A549 (cell line): ENCODE data around the gene SHISA6. TPM values are rescaled to one million over a fixed set of nuclear protein-coding genes. Genes with fewer than 3 reads are reported as not detected.

Source experiments
- ATAC-seq, 2 experiments: fragments of 200-7000 bp in 1 of 2; fragments of >200 bp in 1 of 2; cut with Nextera tagmentation in 1 of 2; cut with Tn5 transposase in 1 of 2; 3 replicates each; pipeline versions ENCODE4 v1.8.0 to v1.9.1; 2018 to 2020; ENCODE audit warnings: mild to moderate bottlenecking in 1 of 2, moderate library complexity in 1 of 2
- CTCF ChIA-PET: fragments of 300-600 bp; sonication (Branson Sonifier 250); formaldehyde crosslinking; extraction: SDS; loops from one replicate; lab custom pipeline; 2021; ENCODE audit warnings: antibody characterized with exemption, inconsistent platforms; lab: Yijun Ruan, JAX
- POLR2A ChIA-PET: fragments of 350-600 bp; formaldehyde crosslinking; extraction: SDS; loops from one replicate; lab custom pipeline; 2021; ENCODE audit warnings: antibody characterized with exemption, inconsistent platforms; lab: Yijun Ruan, JAX
- DNase-seq, 2 experiments: peaks; one replicate each; pipeline versions ENCODE4 v3.0.0 to v3.0.0-alpha.2; 2011 to 2016; ENCODE audit warnings: low read depth in 1 of 2, low spot score in 1 of 2
- FAIRE-seq: peaks from 2 replicates; lab custom pipeline; 2011; peaks lifted over from hg19 to GRCh38; lab: Jason Lieb, UNC
- H3K27ac ChIP-seq, 2 experiments: fragments of >200 bp; sonication (Bioruptor Twin); formaldehyde crosslinking; 3 replicates each; pipeline ENCODE4 v1.5.1; 2016 to 2017
- H3K4me1 ChIP-seq: fragments of >200 bp; sonication (Bioruptor Twin); formaldehyde crosslinking; 3 replicates; pipeline ENCODE4 v1.6.1; 2016
- H3K4me2 ChIP-seq: fragments of >200 bp; sonication (Bioruptor Twin); formaldehyde crosslinking; 3 replicates; pipeline ENCODE4 v1.6.1; 2016
- H3K4me3 ChIP-seq: fragments of >200 bp; sonication (Bioruptor Twin); formaldehyde crosslinking; 3 replicates; pipeline ENCODE4 v1.5.1; 2016
- H3K9me3 ChIP-seq: fragments of >200 bp; sonication (Bioruptor Twin); formaldehyde crosslinking; 3 replicates; pipeline ENCODE4 v1.6.1; 2016
- CHD2 ChIP-seq: fragments of 150-350 bp; IDR thresholded peaks from 2 replicates; pipeline ENCODE4 v1.6.1; 2014; ENCODE audit warnings: low read length; ENCODE audit not compliant: partially characterized antibody
- E2F6 ChIP-seq: IDR thresholded peaks from 2 replicates; pipeline ENCODE4 v1.6.1; 2012; ENCODE audit warnings: low read depth, borderline replicate concordance
- EHF ChIP-seq: fragments of 250-450 bp; sonication (Bioruptor Pico); IDR thresholded peaks from 2 replicates; pipeline ENCODE4 v1.5.0; 2020; ENCODE audit warnings: mild to moderate bottlenecking
- ELK1 ChIP-seq: fragments of 150-350 bp; IDR thresholded peaks from 2 replicates; pipeline ENCODE4 v1.6.1; 2014; ENCODE audit warnings: low read depth, mild to moderate bottlenecking, low read length
- FOSB ChIP-seq: fragments of 250-450 bp; sonication (Bioruptor Pico); IDR thresholded peaks from 2 replicates; pipeline ENCODE4 v1.5.0; 2020; ENCODE audit warnings: mild to moderate bottlenecking, moderate library complexity
- GATA3 ChIP-seq: IDR thresholded peaks from 2 replicates; pipeline ENCODE4 v1.6.1; 2012; ENCODE audit warnings: borderline replicate concordance
- HDAC2 ChIP-seq: fragments of 200-600 bp; sonication (generic); IDR thresholded peaks from 2 replicates; pipeline ENCODE4 v1.6.1; 2016
- HES2 ChIP-seq: fragments of >200 bp; sonication (Bioruptor Twin); formaldehyde crosslinking; IDR thresholded peaks from 2 replicates; pipeline ENCODE4 v1.6.1; 2016
- HMGXB4 ChIP-seq: fragments of 250-450 bp; sonication (Bioruptor Pico); IDR thresholded peaks from 2 replicates; pipeline ENCODE4 v1.5.0; 2021; ENCODE audit warnings: mild to moderate bottlenecking, moderate library complexity, borderline replicate concordance
- HOXB13 ChIP-seq: fragments of 250-450 bp; sonication (Bioruptor Pico); IDR thresholded peaks from 2 replicates; pipeline ENCODE4 v1.5.0; 2020; ENCODE audit warnings: low read depth, mild to moderate bottlenecking, moderate library complexity
- MAFK ChIP-seq: fragments of 450-650 bp; IDR thresholded peaks from 2 replicates; pipeline ENCODE4 v1.6.1; 2014; ENCODE audit not compliant: partially characterized antibody
- MYC ChIP-seq: IDR thresholded peaks from 2 replicates; pipeline ENCODE4 v1.6.1; 2012; ENCODE audit warnings: mild to moderate bottlenecking, inconsistent platforms, low read length, improper control_type of control experiment, borderline replicate concordance
- PHF8 ChIP-seq: fragments of 200-600 bp; sonication (generic); IDR thresholded peaks from 2 replicates; pipeline ENCODE4 v1.6.1; 2016; ENCODE audit warnings: low read depth, mild to moderate bottlenecking, antibody characterized with exemption, moderate library complexity, borderline replicate concordance
- POLR2A ChIP-seq: IDR thresholded peaks from 2 replicates; pipeline ENCODE4 v1.6.1; 2012; ENCODE audit warnings: mild to moderate bottlenecking, low read length
- POLR2AphosphoS2 ChIP-seq: conservative IDR thresholded peaks from 2 replicates; pipeline ENCODE4 v1.6.1; 2012; ENCODE audit warnings: low read length, improper control_type of control experiment, inconsistent platforms
- RAD21 ChIP-seq, 2 experiments: fragments of >200 bp in 1 of 2; sonication (Bioruptor Twin) in 1 of 2; formaldehyde crosslinking in 1 of 2; IDR thresholded peaks in 1 of 2; conservative IDR thresholded peaks in 1 of 2; 2 replicates in 1 of 2; 3 replicates in 1 of 2; pipeline ENCODE4 v1.6.1; 2012 to 2018; ENCODE audit warnings: inconsistent platforms in 1 of 2
- RFX5 ChIP-seq: fragments of 450-650 bp; IDR thresholded peaks from 2 replicates; pipeline ENCODE4 v1.7.1; 2014; ENCODE audit warnings: antibody characterized with exemption, mild to moderate bottlenecking, moderate library complexity
- RNF2 ChIP-seq: fragments of 200-600 bp; sonication (generic); IDR thresholded peaks from 2 replicates; pipeline ENCODE4 v1.6.1; 2016; ENCODE audit warnings: low read depth, mild to moderate bottlenecking, antibody characterized with exemption, moderate library complexity, borderline replicate concordance
- SMC3 ChIP-seq: fragments of >200 bp; sonication (Bioruptor Twin); formaldehyde crosslinking; IDR thresholded peaks from 3 replicates; pipeline ENCODE4 v1.6.1; 2018; ENCODE audit warnings: inconsistent platforms
- TFCP2L1 ChIP-seq: fragments of 250-450 bp; sonication (Bioruptor Pico); IDR thresholded peaks from 2 replicates; pipeline ENCODE4 v1.5.0; 2021; ENCODE audit warnings: mild to moderate bottlenecking
- TP53 ChIP-seq: fragments of 250-450 bp; sonication (Bioruptor Pico); IDR thresholded peaks from 2 replicates; pipeline ENCODE4 v1.5.0; 2021; ENCODE audit warnings: mild to moderate bottlenecking, moderate library complexity
- USF2 ChIP-seq: fragments of 450-650 bp; IDR thresholded peaks from 2 replicates; pipeline ENCODE4 v1.6.1; 2014; ENCODE audit warnings: antibody characterized with exemption
- WGBS: methylation state at CpG from one replicate; pipeline ENCODE4 v1.1.6; 2017; ENCODE audit errors: missing lambda C conversion rate; 5-methylcytosine and 5-hydroxymethylcytosine counted together
- polyA plus RNA-seq, 4 experiments: library from polyadenylated mRNA; depleted of rRNA in 3 of 4; stranded (reverse); fragments of >200 nt; fragmentation: RNase III in 1 of 4; extraction: RNeasy Plus Mini Kit Qiagen cat#74134 plus additional on column Dnase treatment in 1 of 4; gene quantifications; 2 replicates in 3 of 4; 3 replicates in 1 of 4; pipeline ENCODE4 v1.2.3, GENCODE V29; 2011 to 2017

The SHISA6 gene
- polyA plus RNA-seq, 2 of the 4 experiments (the other 2 are of a cell fraction), result not detected

- TF ChIP-seq TP53 (CRISPR knock-in tag) (no peak), HOXB13 (CRISPR knock-in tag) (no peak), HMGXB4 (CRISPR knock-in tag) (no peak), FOSB (CRISPR knock-in tag) (no peak), RFX5 (no peak), EHF (no peak), HES2 (no peak), CHD2 (no peak), TFCP2L1 (CRISPR knock-in tag) (no peak), POLR2A (no peak), ELK1 (no peak), GATA3 (no peak), PHF8 (no peak), RAD21 (conservative IDR thresholded peaks at IDR 0.05 in 1 of 2, IDR thresholded peaks at IDR 0.05 in 1 of 2) (no peak), POLR2AphosphoS2 (no peak), E2F6 (no peak), SMC3 (no peak)
- TF ChIP-seq, all 56 proteins: peak for 0
- H3K4me2 ChIP-seq, result no peak overlapping the region
- peaks cover 8% of the 10 kb centered on the region; the same call in 2 of the 3 replicates for H3K9me3 ChIP-seq
- no peak overlapping the region for H3K4me3 ChIP-seq
- POLR2A ChIA-PET, result no interaction called here
- CTCF ChIA-PET, result interaction anchor here (1.7 kb wide), 1 partner anchor 11 kb away, joined by 5 read pairs; no protein-coding TSS in a partner anchor
- no peak for DNase-seq
- ATAC-seq, result no peak
- no peaks in the 10 kb centered on the region for H3K4me1 ChIP-seq
- no peak overlapping the region for H3K27ac ChIP-seq
- no peak for FAIRE-seq
- 1% methylated on average over 5 of the region's 5 CpGs for WGBS
Measured at GRCh38 chr17:11353601-11354000, 112.6 kb downstream of the SHISA6 start.

GRCh38 chr17:11356371-11356770 is 115.4 kb downstream of the SHISA6 start:
- Histone ChIP-seq H3K4me3 (no peak overlapping the region), H3K27ac (no peak overlapping the region), H3K4me1 (no peaks in the 10 kb centered on the region), H3K4me2 (no peak overlapping the region), H3K9me3 (peaks cover 3% of the 10 kb centered on the region; the same call in 2 of the 3 replicates)
- ChIA-PET CTCF (interaction anchor here (1.1 kb wide), 1 partner anchor 19 kb away, joined by 3 read pairs; no protein-coding TSS in a partner anchor), POLR2A (no interaction called here)
- TF ChIP-seq RNF2, result no peak
- ATAC-seq (no peak), DNase-seq (no peak), FAIRE-seq (no peak)
- WGBS, result 18% methylated on average over 2 of the region's 2 CpGs

- WGBS, result 2% methylated on average over 5 of the region's 5 CpGs
- Histone ChIP-seq H3K4me3 (no peak overlapping the region), H3K4me2 (no peak overlapping the region), H3K4me1 (no peaks in the 10 kb centered on the region), H3K9me3 (no peaks in the 10 kb centered on the region), H3K27ac (no peak overlapping the region)
- DNase-seq (no peak), FAIRE-seq (no peak), ATAC-seq (no peak)
- ChIA-PET POLR2A (no interaction called here), CTCF (interaction anchor here (1.2 kb wide), 1 partner anchor 318 kb away, joined by 3 read pairs; no protein-coding TSS in a partner anchor)
- TF ChIP-seq MYC (no peak), MAFK (no peak), POLR2AphosphoS2 (no peak), EHF (no peak), HDAC2 (no peak), E2F6 (no peak), USF2 (no peak), ELK1 (no peak)
Measured at GRCh38 chr17:11363565-11364117, 122.6 kb downstream of the SHISA6 start.
